Glutamatergic neuron (in vitro differentiated cells): ENCODE results near the gene KMT2A. TPM values are rescaled to one million over a fixed set of nuclear protein-coding genes. Genes with fewer than 3 reads are reported as not detected.

Source experiments
- DNase-seq: peaks from one replicate; pipeline ENCODE4 v3.0.0; 2022
- H3K27ac Mint-ChIP-seq: one replicate; pipeline ENCODE4 v1.8.0; 2020; ENCODE audit warnings: mild to moderate bottlenecking, mixed read lengths, inconsistent platforms; ENCODE audit not compliant: unreplicated experiment
- H3K27me3 Mint-ChIP-seq: one replicate; pipeline ENCODE4 v1.8.0; 2020; ENCODE audit warnings: mild to moderate bottlenecking, moderate library complexity, mixed read lengths, inconsistent platforms; ENCODE audit not compliant: unreplicated experiment
- H3K36me3 Mint-ChIP-seq: one replicate; pipeline ENCODE4 v1.8.0; 2020; ENCODE audit warnings: mild to moderate bottlenecking, mixed read lengths, inconsistent platforms; ENCODE audit not compliant: unreplicated experiment
- H3K4me1 Mint-ChIP-seq: one replicate; pipeline ENCODE4 v1.8.0; 2020; ENCODE audit warnings: mild to moderate bottlenecking, low read depth, mixed read lengths, inconsistent platforms; ENCODE audit not compliant: unreplicated experiment
- H3K4me3 Mint-ChIP-seq: one replicate; pipeline ENCODE4 v1.8.0; 2020; ENCODE audit warnings: mild to moderate bottlenecking, mixed read lengths, inconsistent platforms; ENCODE audit not compliant: unreplicated experiment
- H3K9me3 Mint-ChIP-seq: one replicate; pipeline ENCODE4 v1.8.0; 2020; ENCODE audit warnings: mild to moderate bottlenecking, moderate library complexity, mixed read lengths, inconsistent platforms; ENCODE audit not compliant: unreplicated experiment
- total RNA-seq: library from RNA; stranded (reverse); fragmentation: NEBNext Ultra II Directional; extraction: Animal tissue kit (Norgen Biotek cat#: 25700); gene quantifications from one replicate; pipeline ENCODE4 v1.2.1, GENCODE V29; 2021; ENCODE audit not compliant: unreplicated experiment
- TF ChIP-seq, protein P1 (sequence below): fragments of 200-600 bp; sonication (generic); IDR thresholded peaks from one replicate; pipeline ENCODE4 v1.5.0; 2021; ENCODE audit not compliant: partially characterized antibody, unreplicated experiment

KMT2A gene
- total RNA-seq, 1 donor from 2014 or later, result 132 TPM

DNA sequence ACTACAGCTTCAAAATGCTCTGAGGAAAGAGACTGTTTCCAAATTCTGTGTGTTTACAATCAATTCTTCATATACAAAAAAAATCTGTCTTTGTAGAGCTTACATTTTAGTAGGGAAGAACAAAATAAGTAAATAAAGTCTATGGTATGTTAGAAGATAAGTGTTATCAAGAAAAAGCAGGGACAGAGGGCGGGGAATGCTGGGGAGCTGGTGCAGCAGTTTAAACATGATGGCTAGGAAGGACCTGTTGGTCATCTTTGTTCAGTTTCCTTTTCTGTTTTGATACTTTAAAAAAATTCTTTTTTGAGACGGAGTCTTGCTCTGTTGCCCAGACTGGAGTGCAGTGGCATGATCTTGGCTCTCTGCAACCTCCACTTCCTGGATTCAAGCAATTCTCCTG is 110.8 kb downstream of the KMT2A start:
- Mint-ChIP-seq H3K36me3 (peaks cover 5% of the 10 kb centered on the region), H3K9me3 (no peaks in the 10 kb centered on the region), H3K27me3 (no peaks in the 10 kb centered on the region), H3K4me3 (no peak overlapping the region), H3K27ac (no peak overlapping the region), H3K4me1 (no peaks in the 10 kb centered on the region)
- TF ChIP-seq, protein P1, sequence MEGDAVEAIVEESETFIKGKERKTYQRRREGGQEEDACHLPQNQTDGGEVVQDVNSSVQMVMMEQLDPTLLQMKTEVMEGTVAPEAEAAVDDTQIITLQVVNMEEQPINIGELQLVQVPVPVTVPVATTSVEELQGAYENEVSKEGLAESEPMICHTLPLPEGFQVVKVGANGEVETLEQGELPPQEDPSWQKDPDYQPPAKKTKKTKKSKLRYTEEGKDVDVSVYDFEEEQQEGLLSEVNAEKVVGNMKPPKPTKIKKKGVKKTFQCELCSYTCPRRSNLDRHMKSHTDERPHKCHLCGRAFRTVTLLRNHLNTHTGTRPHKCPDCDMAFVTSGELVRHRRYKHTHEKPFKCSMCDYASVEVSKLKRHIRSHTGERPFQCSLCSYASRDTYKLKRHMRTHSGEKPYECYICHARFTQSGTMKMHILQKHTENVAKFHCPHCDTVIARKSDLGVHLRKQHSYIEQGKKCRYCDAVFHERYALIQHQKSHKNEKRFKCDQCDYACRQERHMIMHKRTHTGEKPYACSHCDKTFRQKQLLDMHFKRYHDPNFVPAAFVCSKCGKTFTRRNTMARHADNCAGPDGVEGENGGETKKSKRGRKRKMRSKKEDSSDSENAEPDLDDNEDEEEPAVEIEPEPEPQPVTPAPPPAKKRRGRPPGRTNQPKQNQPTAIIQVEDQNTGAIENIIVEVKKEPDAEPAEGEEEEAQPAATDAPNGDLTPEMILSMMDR, result no peak
- DNase-seq, result no peak

GRCh38 chr11:118552341-118552740 is 116.0 kb downstream of the KMT2A start:
- DNase-seq, result no peak
- TF ChIP-seq, protein P1, result no peak
- no peaks in the 10 kb centered on the region for H3K4me1 Mint-ChIP-seq
- H3K36me3 Mint-ChIP-seq, result no peaks in the 10 kb centered on the region
- no peaks in the 10 kb centered on the region for H3K27me3 Mint-ChIP-seq
- no peak overlapping the region for H3K27ac Mint-ChIP-seq
- H3K9me3 Mint-ChIP-seq, result no peaks in the 10 kb centered on the region
- no peak overlapping the region for H3K4me3 Mint-ChIP-seq

DNA sequence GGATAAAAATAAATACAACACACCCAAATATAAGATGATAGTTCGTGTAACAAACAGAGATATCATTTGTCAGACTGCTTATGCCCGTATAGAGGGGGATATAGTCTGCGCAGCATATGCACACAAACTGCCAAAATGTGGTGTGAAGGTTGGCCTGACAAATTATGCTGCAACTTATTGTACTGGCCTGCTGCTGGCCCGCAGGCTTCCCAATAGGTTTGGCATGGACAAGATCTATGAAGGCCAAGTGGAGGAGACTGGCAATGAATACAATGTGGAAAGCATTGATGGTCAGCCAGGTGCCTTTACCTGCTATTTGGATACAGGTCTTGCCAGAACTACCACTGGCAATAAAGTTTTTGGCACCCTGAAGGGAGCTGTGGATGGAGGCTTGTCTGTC is 124.5 kb downstream of the KMT2A start:
- TF ChIP-seq, protein P1, result no peak
- DNase-seq, result no peak
- Mint-ChIP-seq H3K4me1 (no peaks in the 10 kb centered on the region), H3K4me3 (no peak overlapping the region), H3K27ac (no peak overlapping the region), H3K36me3 (no peaks in the 10 kb centered on the region), H3K9me3 (no peaks in the 10 kb centered on the region), H3K27me3 (peaks cover 1% of the 10 kb centered on the region)

GRCh38 chr11:118565051-118565450 is 128.8 kb downstream of the KMT2A start:
- Mint-ChIP-seq H3K36me3 (no peaks in the 10 kb centered on the region), H3K27me3 (peaks cover 2% of the 10 kb centered on the region), H3K27ac (no peak overlapping the region), H3K4me1 (no peaks in the 10 kb centered on the region), H3K9me3 (no peaks in the 10 kb centered on the region), H3K4me3 (peak overlapping the region; percentile 67)
- TF ChIP-seq, protein P1, result no peak
- DNase-seq, result no peak

DNA sequence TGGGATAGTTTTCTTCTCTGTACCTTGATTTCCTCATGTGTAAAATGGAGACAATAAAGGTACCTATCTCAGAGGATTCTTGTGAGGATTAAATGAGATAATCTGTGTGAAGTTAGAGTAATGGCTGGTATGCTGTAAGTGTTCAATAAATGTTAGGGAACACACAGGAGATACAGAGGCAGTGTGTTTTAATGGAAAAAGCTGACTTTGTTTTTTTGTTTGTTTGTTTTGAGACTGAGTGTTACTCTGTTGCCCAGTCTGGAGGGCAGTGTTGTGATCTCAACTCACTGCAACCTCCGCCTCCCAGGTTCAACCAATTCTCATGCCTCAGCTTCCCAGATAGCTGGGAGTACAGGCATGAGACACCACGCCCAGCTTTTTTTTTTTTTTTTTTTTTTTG is 133.4 kb downstream of the KMT2A start:
- no peak overlapping the region for H3K27ac Mint-ChIP-seq
- H3K4me1 Mint-ChIP-seq, result peaks cover 3% of the 10 kb centered on the region
- no peak overlapping the region for H3K4me3 Mint-ChIP-seq
- peaks cover 4% of the 10 kb centered on the region for H3K27me3 Mint-ChIP-seq
- H3K9me3 Mint-ChIP-seq, result peaks cover 3% of the 10 kb centered on the region
- TF ChIP-seq, protein P1, result no peak
- no peak for DNase-seq
- H3K36me3 Mint-ChIP-seq, result no peaks in the 10 kb centered on the region
